GM18951 (cell line): ENCODE measurements around the gene IL36B.

Source experiments
- POLR2A ChIP-seq: IDR thresholded peaks from 4 replicates; pipeline ENCODE4 v1.6.1; 2011; ENCODE audit warnings: mild to moderate bottlenecking; ENCODE audit not compliant: insufficient read length, insufficient read depth; ENCODE audit errors: extremely low read depth
- in situ Hi-C: fragments of 300-500 bp; cut with MboI; formaldehyde crosslinking; loops from one replicate; pipeline ENCODE4 v1.12.0; 2022; ENCODE audit warnings: low sequenced_read_pairs, mixed read lengths, inconsistent platforms; ENCODE audit not compliant: unreplicated experiment

IL36B gene

GRCh38 chr2:113025737-113026136 is 26.9 kb downstream of the IL36B start:
- TF ChIP-seq POLR2A, result no peak
- in situ Hi-C loops, result no loop called here

- in situ Hi-C loops, result no loop called here
- TF ChIP-seq POLR2A, result no peak
These were observed 27.9 kb downstream of the IL36B start for GRCh38 chr2:113024764-113025163.

GRCh38 chr2:113021312-113021711 is 31.4 kb downstream of the IL36B start:
- TF ChIP-seq POLR2A, result no peak
- in situ Hi-C loops, result no loop called here

GRCh38 chr2:113018509-113018908 is 34.2 kb downstream of the IL36B start:
- in situ Hi-C loops, result no loop called here
- no peak for TF ChIP-seq POLR2A

GRCh38 chr2:113015655-113016054 is 37.0 kb downstream of the IL36B start:
- in situ Hi-C loops, result no loop called here
- no peak for TF ChIP-seq POLR2A

GRCh38 chr2:113015042-113015441 is 37.6 kb downstream of the IL36B start:
- in situ Hi-C loops, result no loop called here
- TF ChIP-seq POLR2A, result no peak

- no peak for TF ChIP-seq POLR2A
- in situ Hi-C loops, result no loop called here
These were observed 38.6 kb downstream of the IL36B start for GRCh38 chr2:113014067-113014466.

GRCh38 chr2:113013336-113013661 is 39.4 kb downstream of the IL36B start:
- in situ Hi-C loops, result no loop called here
- no peak for TF ChIP-seq POLR2A

- in situ Hi-C loops, result no loop called here
- TF ChIP-seq POLR2A, result no peak
These were observed 40.0 kb downstream of the IL36B start for GRCh38 chr2:113012436-113013335.

- in situ Hi-C loops, result no loop called here
- TF ChIP-seq POLR2A, result no peak
These were observed 41.6 kb downstream of the IL36B start for GRCh38 chr2:113011108-113011507.

GRCh38 chr2:113010088-113010487 is 42.6 kb downstream of the IL36B start:
- no peak for TF ChIP-seq POLR2A
- in situ Hi-C loops, result no loop called here

- in situ Hi-C loops, result no loop called here
- no peak for TF ChIP-seq POLR2A
These were observed 43.0 kb downstream of the IL36B start for GRCh38 chr2:113009622-113010021.

GRCh38 chr2:113007250-113007649 is 45.4 kb downstream of the IL36B start:
- in situ Hi-C loops, result no loop called here
- TF ChIP-seq POLR2A, result no peak

- TF ChIP-seq POLR2A, result no peak
- in situ Hi-C loops, result no loop called here
These were observed 47.6 kb downstream of the IL36B start, which contains the start of gene IL36A for GRCh38 chr2:113005030-113005509. Gene IL36A (plus strand): TSS chr2:113005459. CDS start chr2:113005872, 413 bp downstream.
